WTC11 (cell line): ENCODE measurements around the gene CLOCK. TPM values are rescaled to one million over a fixed set of nuclear protein-coding genes. Genes with fewer than 3 reads are reported as not detected.

Source experiments
- ATAC-seq: fragments of 200-7000 bp; cut with Tn5 transposase; 2 replicates; pipeline ENCODE4 v1.10.0; 2021; ENCODE audit warnings: mild to moderate bottlenecking, moderate library complexity
- CTCF ChIA-PET: fragments of 300-600 bp; sonication (Branson Sonifier 250); formaldehyde crosslinking; loops from one replicate; lab custom pipeline; 2021; ENCODE audit warnings: antibody characterized with exemption; lab: Charles Lee
- POLR2A ChIA-PET: fragments of 350-600 bp; sonication (Branson Sonifier 250); formaldehyde crosslinking; loops from one replicate; lab custom pipeline; 2021; ENCODE audit warnings: antibody characterized with exemption; lab: Charles Lee
- DNase-seq: peaks from one replicate; pipeline ENCODE4 v3.0.0; 2021; ENCODE audit warnings: low spot score
- H3K27ac Mint-ChIP-seq: 2 replicates; pipeline ENCODE4 v1.8.0; 2021; ENCODE audit warnings: mixed read lengths
- H3K27me3 Mint-ChIP-seq: 2 replicates; pipeline ENCODE4 v1.8.0; 2021; ENCODE audit warnings: low read depth, mild to moderate bottlenecking, moderate library complexity, mixed read lengths
- H3K36me3 Mint-ChIP-seq: 2 replicates; pipeline ENCODE4 v1.8.0; 2021; ENCODE audit warnings: mixed read lengths
- H3K4me1 Mint-ChIP-seq: 2 replicates; pipeline ENCODE4 v1.8.0; 2022; ENCODE audit warnings: mixed read lengths
- H3K4me3 Mint-ChIP-seq: 2 replicates; pipeline ENCODE4 v1.8.0; 2021; ENCODE audit warnings: mild to moderate bottlenecking, moderate library complexity, mixed read lengths
- H3K9me3 Mint-ChIP-seq: 2 replicates; pipeline ENCODE4 v1.8.0; 2021; ENCODE audit warnings: mixed read lengths
- ETV6 ChIP-seq: sonication (generic); formaldehyde crosslinking; IDR thresholded peaks from 2 replicates; pipeline ENCODE4 v1.8.1; 2022; ENCODE audit warnings: mild to moderate bottlenecking, missing genetic modification reagents
- JAZF1 ChIP-seq: fragments of 250-450 bp; sonication (Bioruptor Pico); IDR thresholded peaks from 2 replicates; pipeline ENCODE4 v1.9.0; 2021; ENCODE audit warnings: moderate library complexity, mild to moderate bottlenecking, inconsistent platforms
- KAT7 ChIP-seq: sonication (generic); formaldehyde crosslinking; IDR thresholded peaks from 2 replicates; pipeline ENCODE4 v1.8.1; 2023; ENCODE audit warnings: missing genetic modification reagents, mild to moderate bottlenecking, borderline replicate concordance
- MXD4 ChIP-seq: fragments of 250-450 bp; sonication (Bioruptor Pico); IDR thresholded peaks from 2 replicates; pipeline ENCODE4 v1.8.0; 2021; ENCODE audit warnings: mild to moderate bottlenecking, moderate library complexity, borderline replicate concordance
- NR3C1 ChIP-seq: sonication (generic); formaldehyde crosslinking; conservative IDR thresholded peaks from 2 replicates; pipeline ENCODE4 v1.8.1; 2023; ENCODE audit warnings: low read depth, mild to moderate bottlenecking, missing genetic modification reagents
- PRRX2 ChIP-seq: fragments of 250-450 bp; sonication (Bioruptor Pico); IDR thresholded peaks from 2 replicates; pipeline ENCODE4 v1.8.0; 2021; ENCODE audit warnings: mild to moderate bottlenecking
- ZNF138 ChIP-seq: sonication (generic); formaldehyde crosslinking; conservative IDR thresholded peaks from 2 replicates; pipeline ENCODE4 v1.8.1; 2022; ENCODE audit warnings: mild to moderate bottlenecking, moderate library complexity, missing genetic modification reagents
- ZNF416 ChIP-seq: fragments of 250-450 bp; sonication (Bioruptor Pico); IDR thresholded peaks from 2 replicates; pipeline ENCODE4 v1.9.0; 2021; ENCODE audit warnings: mild to moderate bottlenecking, inconsistent platforms
- ZNF671 ChIP-seq: fragments of 250-450 bp; sonication (Bioruptor Pico); IDR thresholded peaks from 2 replicates; pipeline ENCODE4 v1.8.0; 2021; ENCODE audit warnings: mild to moderate bottlenecking
- total RNA-seq: library from RNA; stranded (reverse); gene quantifications from 3 replicates; pipeline ENCODE4 v1.2.3, GENCODE V29; 2021
- TF ChIP-seq, protein P1 (sequence below): sonication (generic); formaldehyde crosslinking; IDR thresholded peaks from 2 replicates; pipeline ENCODE4 v1.8.0; 2022; ENCODE audit warnings: mild to moderate bottlenecking, missing genetic modification reagents
- TF ChIP-seq, protein P2 (sequence below): sonication (generic); formaldehyde crosslinking; IDR thresholded peaks from 2 replicates; pipeline ENCODE4 v1.8.0; 2023; ENCODE audit warnings: missing genetic modification reagents, mild to moderate bottlenecking, borderline replicate concordance
- TF ChIP-seq, protein P3 (sequence below): fragments of 250-450 bp; sonication (Bioruptor Pico); conservative IDR thresholded peaks from 2 replicates; pipeline ENCODE4 v1.9.0; 2021; ENCODE audit warnings: mild to moderate bottlenecking
- TF ChIP-seq, protein P4 (sequence below): sonication (generic); formaldehyde crosslinking; IDR thresholded peaks from 2 replicates; pipeline ENCODE4 v1.8.1; 2023; ENCODE audit warnings: mild to moderate bottlenecking, missing genetic modification reagents, borderline replicate concordance
- TF ChIP-seq, protein P5 (sequence below): sonication (generic); formaldehyde crosslinking; IDR thresholded peaks from 2 replicates; pipeline ENCODE4 v1.8.1; 2023; ENCODE audit warnings: mild to moderate bottlenecking, missing genetic modification reagents, moderate library complexity
- TF ChIP-seq, protein P6 (sequence below): fragments of 250-450 bp; sonication (Bioruptor Pico); IDR thresholded peaks from 2 replicates; pipeline ENCODE4 v1.9.0; 2021; ENCODE audit warnings: mild to moderate bottlenecking, borderline replicate concordance
- TF ChIP-seq, protein P7 (sequence below): fragments of 250-450 bp; sonication (Bioruptor Pico); IDR thresholded peaks from 2 replicates; pipeline ENCODE4 v1.9.0; 2021; ENCODE audit warnings: mild to moderate bottlenecking
- TF ChIP-seq, protein P8 (sequence below): sonication (generic); formaldehyde crosslinking; IDR thresholded peaks from 2 replicates; pipeline ENCODE4 v1.8.0; 2022; ENCODE audit warnings: mild to moderate bottlenecking, missing genetic modification reagents

The CLOCK gene
- total RNA-seq, 1 experiment from 2014 or later, result 18.6 TPM

DNA sequence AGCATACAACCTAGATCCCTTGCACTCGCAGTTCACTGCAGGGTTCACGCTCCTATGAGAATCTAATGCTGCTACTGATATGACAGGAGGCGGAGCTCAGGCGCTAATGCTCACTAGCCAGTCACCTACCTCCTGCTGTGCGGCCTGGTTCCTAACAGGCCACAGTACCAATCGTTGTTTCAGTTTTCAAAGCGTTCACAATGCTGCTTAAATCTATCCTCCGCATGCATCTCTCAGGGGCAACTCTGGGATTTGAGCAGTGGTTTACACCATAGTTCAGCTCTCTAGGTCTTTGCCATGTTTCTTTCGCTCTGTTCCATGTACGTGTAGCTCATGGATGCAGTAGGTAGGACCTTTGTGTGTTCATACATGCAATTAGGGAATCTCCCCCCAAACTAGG, 47.2 kb downstream of the CLOCK start:
- POLR2A ChIA-PET, result no interaction called here
- Mint-ChIP-seq H3K27ac (no peak overlapping the region), H3K4me3 (no peak overlapping the region), H3K9me3 (peaks cover 12% of the 10 kb centered on the region), H3K36me3 (peaks cover 12% of the 10 kb centered on the region)
- peak; percentile 34 for DNase-seq
- ATAC-seq, result no peak
- TF ChIP-seq, protein P1, sequence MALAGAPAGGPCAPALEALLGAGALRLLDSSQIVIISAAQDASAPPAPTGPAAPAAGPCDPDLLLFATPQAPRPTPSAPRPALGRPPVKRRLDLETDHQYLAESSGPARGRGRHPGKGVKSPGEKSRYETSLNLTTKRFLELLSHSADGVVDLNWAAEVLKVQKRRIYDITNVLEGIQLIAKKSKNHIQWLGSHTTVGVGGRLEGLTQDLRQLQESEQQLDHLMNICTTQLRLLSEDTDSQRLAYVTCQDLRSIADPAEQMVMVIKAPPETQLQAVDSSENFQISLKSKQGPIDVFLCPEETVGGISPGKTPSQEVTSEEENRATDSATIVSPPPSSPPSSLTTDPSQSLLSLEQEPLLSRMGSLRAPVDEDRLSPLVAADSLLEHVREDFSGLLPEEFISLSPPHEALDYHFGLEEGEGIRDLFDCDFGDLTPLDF (CRISPR knock-in tag), result no peak
- TF ChIP-seq MXD4 (CRISPR knock-in tag), result no peak
- TF ChIP-seq, protein P2, sequence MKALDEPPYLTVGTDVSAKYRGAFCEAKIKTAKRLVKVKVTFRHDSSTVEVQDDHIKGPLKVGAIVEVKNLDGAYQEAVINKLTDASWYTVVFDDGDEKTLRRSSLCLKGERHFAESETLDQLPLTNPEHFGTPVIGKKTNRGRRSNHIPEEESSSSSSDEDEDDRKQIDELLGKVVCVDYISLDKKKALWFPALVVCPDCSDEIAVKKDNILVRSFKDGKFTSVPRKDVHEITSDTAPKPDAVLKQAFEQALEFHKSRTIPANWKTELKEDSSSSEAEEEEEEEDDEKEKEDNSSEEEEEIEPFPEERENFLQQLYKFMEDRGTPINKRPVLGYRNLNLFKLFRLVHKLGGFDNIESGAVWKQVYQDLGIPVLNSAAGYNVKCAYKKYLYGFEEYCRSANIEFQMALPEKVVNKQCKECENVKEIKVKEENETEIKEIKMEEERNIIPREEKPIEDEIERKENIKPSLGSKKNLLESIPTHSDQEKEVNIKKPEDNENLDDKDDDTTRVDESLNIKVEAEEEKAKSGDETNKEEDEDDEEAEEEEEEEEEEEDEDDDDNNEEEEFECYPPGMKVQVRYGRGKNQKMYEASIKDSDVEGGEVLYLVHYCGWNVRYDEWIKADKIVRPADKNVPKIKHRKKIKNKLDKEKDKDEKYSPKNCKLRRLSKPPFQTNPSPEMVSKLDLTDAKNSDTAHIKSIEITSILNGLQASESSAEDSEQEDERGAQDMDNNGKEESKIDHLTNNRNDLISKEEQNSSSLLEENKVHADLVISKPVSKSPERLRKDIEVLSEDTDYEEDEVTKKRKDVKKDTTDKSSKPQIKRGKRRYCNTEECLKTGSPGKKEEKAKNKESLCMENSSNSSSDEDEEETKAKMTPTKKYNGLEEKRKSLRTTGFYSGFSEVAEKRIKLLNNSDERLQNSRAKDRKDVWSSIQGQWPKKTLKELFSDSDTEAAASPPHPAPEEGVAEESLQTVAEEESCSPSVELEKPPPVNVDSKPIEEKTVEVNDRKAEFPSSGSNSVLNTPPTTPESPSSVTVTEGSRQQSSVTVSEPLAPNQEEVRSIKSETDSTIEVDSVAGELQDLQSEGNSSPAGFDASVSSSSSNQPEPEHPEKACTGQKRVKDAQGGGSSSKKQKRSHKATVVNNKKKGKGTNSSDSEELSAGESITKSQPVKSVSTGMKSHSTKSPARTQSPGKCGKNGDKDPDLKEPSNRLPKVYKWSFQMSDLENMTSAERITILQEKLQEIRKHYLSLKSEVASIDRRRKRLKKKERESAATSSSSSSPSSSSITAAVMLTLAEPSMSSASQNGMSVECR (CRISPR knock-in tag), result no peak
- TF ChIP-seq, protein P3, sequence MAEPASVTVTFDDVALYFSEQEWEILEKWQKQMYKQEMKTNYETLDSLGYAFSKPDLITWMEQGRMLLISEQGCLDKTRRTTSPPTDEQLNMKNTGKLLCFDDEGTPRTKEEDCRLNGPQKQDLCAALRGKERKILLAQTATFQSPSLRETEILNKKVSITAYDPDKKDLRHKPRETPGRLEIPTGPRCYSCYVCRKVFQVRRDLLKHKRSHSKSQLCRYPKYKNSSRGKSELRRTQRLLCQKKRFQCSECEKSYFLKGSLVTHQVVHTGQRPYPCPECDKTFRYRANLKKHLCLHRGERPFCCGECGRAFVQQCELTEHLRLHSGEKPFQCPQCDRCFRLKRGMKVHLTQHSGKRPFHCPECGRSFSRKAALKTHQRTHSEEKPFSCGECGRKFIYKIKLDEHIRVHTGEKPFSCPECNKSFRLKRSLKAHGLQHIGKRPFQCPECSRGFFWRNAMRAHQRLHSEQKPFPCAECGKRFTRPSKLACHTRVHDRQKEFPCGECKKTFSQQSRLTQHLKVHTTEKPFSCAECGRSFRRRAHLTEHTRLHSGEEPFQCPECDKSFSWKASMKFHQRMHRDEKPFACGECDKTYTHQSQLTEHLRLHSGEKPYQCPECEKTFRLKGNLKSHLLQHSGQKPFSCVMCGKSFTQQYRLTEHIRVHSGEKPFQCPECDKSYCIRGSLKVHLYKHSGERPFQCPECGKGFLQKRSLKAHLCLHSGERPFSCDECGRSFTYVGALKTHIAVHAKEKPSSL (CRISPR knock-in tag), result no peak
- no peak for TF ChIP-seq PRRX2
- TF ChIP-seq ZNF416 (CRISPR knock-in tag), result no peak
- TF ChIP-seq ZNF671 (CRISPR knock-in tag), result no peak
- no peak for TF ChIP-seq KAT7 (CRISPR knock-in tag)
- no peak for TF ChIP-seq ZNF138 (CRISPR knock-in tag)
- TF ChIP-seq, protein P4, sequence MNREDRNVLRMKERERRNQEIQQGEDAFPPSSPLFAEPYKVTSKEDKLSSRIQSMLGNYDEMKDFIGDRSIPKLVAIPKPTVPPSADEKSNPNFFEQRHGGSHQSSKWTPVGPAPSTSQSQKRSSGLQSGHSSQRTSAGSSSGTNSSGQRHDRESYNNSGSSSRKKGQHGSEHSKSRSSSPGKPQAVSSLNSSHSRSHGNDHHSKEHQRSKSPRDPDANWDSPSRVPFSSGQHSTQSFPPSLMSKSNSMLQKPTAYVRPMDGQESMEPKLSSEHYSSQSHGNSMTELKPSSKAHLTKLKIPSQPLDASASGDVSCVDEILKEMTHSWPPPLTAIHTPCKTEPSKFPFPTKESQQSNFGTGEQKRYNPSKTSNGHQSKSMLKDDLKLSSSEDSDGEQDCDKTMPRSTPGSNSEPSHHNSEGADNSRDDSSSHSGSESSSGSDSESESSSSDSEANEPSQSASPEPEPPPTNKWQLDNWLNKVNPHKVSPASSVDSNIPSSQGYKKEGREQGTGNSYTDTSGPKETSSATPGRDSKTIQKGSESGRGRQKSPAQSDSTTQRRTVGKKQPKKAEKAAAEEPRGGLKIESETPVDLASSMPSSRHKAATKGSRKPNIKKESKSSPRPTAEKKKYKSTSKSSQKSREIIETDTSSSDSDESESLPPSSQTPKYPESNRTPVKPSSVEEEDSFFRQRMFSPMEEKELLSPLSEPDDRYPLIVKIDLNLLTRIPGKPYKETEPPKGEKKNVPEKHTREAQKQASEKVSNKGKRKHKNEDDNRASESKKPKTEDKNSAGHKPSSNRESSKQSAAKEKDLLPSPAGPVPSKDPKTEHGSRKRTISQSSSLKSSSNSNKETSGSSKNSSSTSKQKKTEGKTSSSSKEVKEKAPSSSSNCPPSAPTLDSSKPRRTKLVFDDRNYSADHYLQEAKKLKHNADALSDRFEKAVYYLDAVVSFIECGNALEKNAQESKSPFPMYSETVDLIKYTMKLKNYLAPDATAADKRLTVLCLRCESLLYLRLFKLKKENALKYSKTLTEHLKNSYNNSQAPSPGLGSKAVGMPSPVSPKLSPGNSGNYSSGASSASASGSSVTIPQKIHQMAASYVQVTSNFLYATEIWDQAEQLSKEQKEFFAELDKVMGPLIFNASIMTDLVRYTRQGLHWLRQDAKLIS (CRISPR knock-in tag), result no peak
- TF ChIP-seq NR3C1 (CRISPR knock-in tag), result no peak
- TF ChIP-seq, protein P5, sequence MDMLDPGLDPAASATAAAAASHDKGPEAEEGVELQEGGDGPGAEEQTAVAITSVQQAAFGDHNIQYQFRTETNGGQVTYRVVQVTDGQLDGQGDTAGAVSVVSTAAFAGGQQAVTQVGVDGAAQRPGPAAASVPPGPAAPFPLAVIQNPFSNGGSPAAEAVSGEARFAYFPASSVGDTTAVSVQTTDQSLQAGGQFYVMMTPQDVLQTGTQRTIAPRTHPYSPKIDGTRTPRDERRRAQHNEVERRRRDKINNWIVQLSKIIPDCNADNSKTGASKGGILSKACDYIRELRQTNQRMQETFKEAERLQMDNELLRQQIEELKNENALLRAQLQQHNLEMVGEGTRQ, result no peak
- no peak for TF ChIP-seq JAZF1
- TF ChIP-seq, protein P6, sequence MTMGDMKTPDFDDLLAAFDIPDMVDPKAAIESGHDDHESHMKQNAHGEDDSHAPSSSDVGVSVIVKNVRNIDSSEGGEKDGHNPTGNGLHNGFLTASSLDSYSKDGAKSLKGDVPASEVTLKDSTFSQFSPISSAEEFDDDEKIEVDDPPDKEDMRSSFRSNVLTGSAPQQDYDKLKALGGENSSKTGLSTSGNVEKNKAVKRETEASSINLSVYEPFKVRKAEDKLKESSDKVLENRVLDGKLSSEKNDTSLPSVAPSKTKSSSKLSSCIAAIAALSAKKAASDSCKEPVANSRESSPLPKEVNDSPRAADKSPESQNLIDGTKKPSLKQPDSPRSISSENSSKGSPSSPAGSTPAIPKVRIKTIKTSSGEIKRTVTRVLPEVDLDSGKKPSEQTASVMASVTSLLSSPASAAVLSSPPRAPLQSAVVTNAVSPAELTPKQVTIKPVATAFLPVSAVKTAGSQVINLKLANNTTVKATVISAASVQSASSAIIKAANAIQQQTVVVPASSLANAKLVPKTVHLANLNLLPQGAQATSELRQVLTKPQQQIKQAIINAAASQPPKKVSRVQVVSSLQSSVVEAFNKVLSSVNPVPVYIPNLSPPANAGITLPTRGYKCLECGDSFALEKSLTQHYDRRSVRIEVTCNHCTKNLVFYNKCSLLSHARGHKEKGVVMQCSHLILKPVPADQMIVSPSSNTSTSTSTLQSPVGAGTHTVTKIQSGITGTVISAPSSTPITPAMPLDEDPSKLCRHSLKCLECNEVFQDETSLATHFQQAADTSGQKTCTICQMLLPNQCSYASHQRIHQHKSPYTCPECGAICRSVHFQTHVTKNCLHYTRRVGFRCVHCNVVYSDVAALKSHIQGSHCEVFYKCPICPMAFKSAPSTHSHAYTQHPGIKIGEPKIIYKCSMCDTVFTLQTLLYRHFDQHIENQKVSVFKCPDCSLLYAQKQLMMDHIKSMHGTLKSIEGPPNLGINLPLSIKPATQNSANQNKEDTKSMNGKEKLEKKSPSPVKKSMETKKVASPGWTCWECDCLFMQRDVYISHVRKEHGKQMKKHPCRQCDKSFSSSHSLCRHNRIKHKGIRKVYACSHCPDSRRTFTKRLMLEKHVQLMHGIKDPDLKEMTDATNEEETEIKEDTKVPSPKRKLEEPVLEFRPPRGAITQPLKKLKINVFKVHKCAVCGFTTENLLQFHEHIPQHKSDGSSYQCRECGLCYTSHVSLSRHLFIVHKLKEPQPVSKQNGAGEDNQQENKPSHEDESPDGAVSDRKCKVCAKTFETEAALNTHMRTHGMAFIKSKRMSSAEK (CRISPR knock-in tag), result no peak
- TF ChIP-seq ETV6 (CRISPR knock-in tag), result no peak
- TF ChIP-seq, protein P7, sequence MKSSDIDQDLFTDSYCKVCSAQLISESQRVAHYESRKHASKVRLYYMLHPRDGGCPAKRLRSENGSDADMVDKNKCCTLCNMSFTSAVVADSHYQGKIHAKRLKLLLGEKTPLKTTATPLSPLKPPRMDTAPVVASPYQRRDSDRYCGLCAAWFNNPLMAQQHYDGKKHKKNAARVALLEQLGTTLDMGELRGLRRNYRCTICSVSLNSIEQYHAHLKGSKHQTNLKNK (CRISPR knock-in tag), result no peak
- TF ChIP-seq, protein P8, sequence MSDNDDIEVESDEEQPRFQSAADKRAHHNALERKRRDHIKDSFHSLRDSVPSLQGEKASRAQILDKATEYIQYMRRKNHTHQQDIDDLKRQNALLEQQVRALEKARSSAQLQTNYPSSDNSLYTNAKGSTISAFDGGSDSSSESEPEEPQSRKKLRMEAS (CRISPR knock-in tag), result no peak
- TF ChIP-seq, all 79 proteins: peak for 0
- Mint-ChIP-seq H3K27me3 (no peaks in the 10 kb centered on the region), H3K4me1 (peaks cover 9% of the 10 kb centered on the region)
- CTCF ChIA-PET, result no interaction called here
